Breast epithelium (tissue), 4 donors: ENCODE results near the gene KCNG2. TPM values are rescaled to one million over a fixed set of nuclear protein-coding genes. Genes with fewer than 3 reads are reported as not detected.

Source experiments
- DNase-seq, 2 donors: peaks; one replicate each; pipeline ENCODE4 v3.0.0-alpha.2; 2019; ENCODE audit warnings: low spot score in 2 of 2
- H3K27ac ChIP-seq, 2 donors: fragments of 200-600 bp; sonication (generic) in 1 of 2; one replicate each; pipeline ENCODE4 v1.5.1; 2016 to 2019; ENCODE audit warnings: mild to moderate bottlenecking in 1 of 2
- H3K27me3 ChIP-seq, 2 donors: fragments of 200-600 bp; sonication (generic) in 1 of 2; one replicate each; pipeline versions ENCODE4 v1.5.1 to v1.6.0; 2017 to 2019; ENCODE audit warnings: control low read depth in 1 of 2, mild to moderate bottlenecking in 1 of 2
- H3K36me3 ChIP-seq: fragments of 200-600 bp; one replicate; pipeline ENCODE4 v1.5.1; 2019
- H3K4me1 ChIP-seq, 2 donors: fragments of 200-600 bp; sonication (generic); one replicate each; pipeline ENCODE4 v1.5.1; 2016 to 2019; ENCODE audit warnings: control low read depth in 1 of 2
- H3K4me3 ChIP-seq, 3 donors: fragments of 200-600 bp; sonication (generic); 1 replicate in 2 of 3; 2 replicates in 1 of 3; pipeline ENCODE4 v1.5.1; 2016 to 2019; ENCODE audit warnings: mild to moderate bottlenecking in 3 of 3, moderate library complexity in 2 of 3
- H3K9me3 ChIP-seq, 2 donors: fragments of 200-600 bp; sonication (generic) in 1 of 2; one replicate each; pipeline ENCODE4 v1.5.1; 2016 to 2019; ENCODE audit warnings: control low read depth in 1 of 2
- POLR2A ChIP-seq: fragments of 450-650 bp; IDR thresholded peaks from one replicate; pipeline ENCODE4 v1.6.1; 2016; ENCODE audit warnings: antibody characterized with exemption, mild to moderate bottlenecking, moderate library complexity
- POLR2AphosphoS5 ChIP-seq, 3 donors: sonication (generic); formaldehyde crosslinking; IDR thresholded peaks; one replicate each; pipeline ENCODE4 v1.6.1; 2017; ENCODE audit warnings: antibody characterized with exemption in 3 of 3
- intact Hi-C: fragments of 100-400 bp; cut with DNase I; formaldehyde crosslinking; loops from one replicate; pipeline ENCODE4 v1.15.1; 2023; ENCODE audit warnings: low total_unique reads
- total RNA-seq, 3 donors: library from RNA; depleted of rRNA; stranded (reverse); fragments of >200 nt; gene quantifications; one replicate each; pipeline ENCODE4 v1.1.0, GENCODE V29; 2016
- TF ChIP-seq, protein P1 (sequence below), 3 donors: fragments of 450-650 bp; IDR thresholded peaks; one replicate each; pipeline ENCODE4 v1.5.1; 2016 to 2017; ENCODE audit warnings: antibody characterized with exemption in 3 of 3, mild to moderate bottlenecking in 3 of 3, moderate library complexity in 3 of 3

The KCNG2 gene
- total RNA-seq, 3 donors from 2014 or later: 0.32 to 1.6 (median 0.66) TPM

DNA sequence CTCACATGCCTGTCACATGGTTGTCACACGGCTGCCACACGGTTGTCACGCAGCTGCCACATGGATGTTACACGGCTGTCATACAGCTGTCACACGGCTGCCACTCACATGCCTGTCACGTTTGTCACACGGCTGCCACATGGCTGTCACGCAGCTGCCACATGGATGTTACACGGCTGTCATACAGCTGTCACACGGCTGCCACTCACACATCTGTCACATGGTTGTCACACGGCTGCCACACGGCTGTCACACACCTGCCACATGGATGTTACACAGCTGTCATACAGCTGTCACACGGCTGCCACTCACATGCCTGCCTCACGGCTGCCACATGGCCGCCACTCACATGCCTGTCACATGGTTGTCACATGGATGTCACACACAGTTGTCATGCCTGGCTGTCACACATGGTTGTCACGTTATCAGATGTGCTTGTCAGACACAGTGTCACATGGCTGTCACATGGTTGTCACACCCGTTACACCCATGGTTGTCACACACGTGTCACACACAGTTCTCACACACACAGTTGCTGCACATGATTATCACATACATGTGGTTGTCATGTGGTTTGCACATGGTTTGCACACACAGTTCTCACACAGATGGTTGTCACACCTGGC is 19.4 kb downstream of the KCNG2 start:
- no peak for TF ChIP-seq POLR2AphosphoS5 (IDR thresholded peaks at IDR 0.05)
- no peak for TF ChIP-seq POLR2A
- TF ChIP-seq, protein P1, sequence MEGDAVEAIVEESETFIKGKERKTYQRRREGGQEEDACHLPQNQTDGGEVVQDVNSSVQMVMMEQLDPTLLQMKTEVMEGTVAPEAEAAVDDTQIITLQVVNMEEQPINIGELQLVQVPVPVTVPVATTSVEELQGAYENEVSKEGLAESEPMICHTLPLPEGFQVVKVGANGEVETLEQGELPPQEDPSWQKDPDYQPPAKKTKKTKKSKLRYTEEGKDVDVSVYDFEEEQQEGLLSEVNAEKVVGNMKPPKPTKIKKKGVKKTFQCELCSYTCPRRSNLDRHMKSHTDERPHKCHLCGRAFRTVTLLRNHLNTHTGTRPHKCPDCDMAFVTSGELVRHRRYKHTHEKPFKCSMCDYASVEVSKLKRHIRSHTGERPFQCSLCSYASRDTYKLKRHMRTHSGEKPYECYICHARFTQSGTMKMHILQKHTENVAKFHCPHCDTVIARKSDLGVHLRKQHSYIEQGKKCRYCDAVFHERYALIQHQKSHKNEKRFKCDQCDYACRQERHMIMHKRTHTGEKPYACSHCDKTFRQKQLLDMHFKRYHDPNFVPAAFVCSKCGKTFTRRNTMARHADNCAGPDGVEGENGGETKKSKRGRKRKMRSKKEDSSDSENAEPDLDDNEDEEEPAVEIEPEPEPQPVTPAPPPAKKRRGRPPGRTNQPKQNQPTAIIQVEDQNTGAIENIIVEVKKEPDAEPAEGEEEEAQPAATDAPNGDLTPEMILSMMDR (IDR thresholded peaks at IDR 0.05): no peak

DNA sequence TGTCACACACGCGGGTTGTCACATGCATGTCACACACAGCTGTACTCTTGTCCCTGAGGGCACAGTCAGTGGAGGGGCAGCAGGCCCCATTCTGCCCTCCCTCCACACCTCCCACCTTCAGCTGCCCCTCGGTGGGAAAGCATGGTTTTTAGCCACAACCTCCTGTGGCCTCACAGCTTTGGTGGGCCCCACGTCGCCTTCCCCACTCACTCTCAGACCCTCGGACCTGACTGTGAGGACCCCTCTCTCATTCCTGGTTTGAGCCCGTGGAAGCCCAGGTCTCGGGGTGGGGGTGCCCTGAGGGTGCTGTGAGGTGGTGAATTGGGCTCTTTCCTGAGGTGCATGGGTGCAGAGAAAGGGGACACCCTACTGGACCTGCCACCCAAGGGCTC is 19.9 kb downstream of the KCNG2 start:
- Histone ChIP-seq H3K27ac (no peak overlapping the region), H3K27me3 (peaks cover 0 to 38% of the 10 kb centered on the region in 2 donors), H3K4me3 (no peak overlapping the region), H3K9me3 (no peaks in the 10 kb centered on the region), H3K4me1 (no peaks in the 10 kb centered on the region), H3K36me3 (no peaks in the 10 kb centered on the region)
- intact Hi-C loops: no loop called here
- no peak for TF ChIP-seq POLR2AphosphoS5 (IDR thresholded peaks at IDR 0.05)
- no peak for TF ChIP-seq POLR2A
- TF ChIP-seq, protein P1 (IDR thresholded peaks at IDR 0.05): no peak
- DNase-seq: peak in 1 of 2 donors; percentile 2

More for the DNA sequence above, 19.4 kb downstream of the KCNG2 start:
- intact Hi-C loops: no loop called here
- DNase-seq: no peak
- Histone ChIP-seq H3K27ac (no peak overlapping the region), H3K4me3 (no peak overlapping the region), H3K27me3 (peaks cover 0 to 38% of the 10 kb centered on the region in 2 donors), H3K36me3 (no peaks in the 10 kb centered on the region), H3K9me3 (no peaks in the 10 kb centered on the region), H3K4me1 (no peaks in the 10 kb centered on the region)

DNA sequence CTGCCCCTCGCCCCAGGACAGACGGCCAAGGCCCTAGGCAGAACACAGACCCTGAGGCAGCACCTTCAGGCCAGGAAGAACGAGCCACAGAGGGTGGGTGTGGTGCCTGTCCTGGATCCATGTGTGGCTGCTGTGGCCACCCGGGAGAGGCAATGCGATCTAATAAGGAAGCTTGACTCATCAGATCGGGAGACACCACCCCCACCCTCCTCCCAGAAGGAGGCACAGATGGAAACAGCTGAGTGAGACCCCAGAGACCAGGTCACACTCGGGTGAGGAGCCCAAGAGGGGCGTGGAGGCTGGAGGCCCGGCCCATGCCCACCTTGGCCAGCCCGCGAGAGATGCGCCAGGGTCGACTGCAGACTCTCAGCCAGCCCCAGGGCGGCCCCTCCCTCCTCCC is 20.3 kb downstream of the KCNG2 start:
- intact Hi-C loops: no loop called here
- H3K27ac ChIP-seq: no peak overlapping the region
- H3K9me3 ChIP-seq: no peaks in the 10 kb centered on the region
- no peak overlapping the region for H3K4me3 ChIP-seq
- H3K4me1 ChIP-seq: no peaks in the 10 kb centered on the region
- peak in 1 of 2 donors; percentile 15 for DNase-seq
- no peaks in the 10 kb centered on the region for H3K36me3 ChIP-seq
- H3K27me3 ChIP-seq: peaks cover 0 to 38% of the 10 kb centered on the region in 2 donors
- TF ChIP-seq, protein P1 (IDR thresholded peaks at IDR 0.05): no peak
- TF ChIP-seq POLR2AphosphoS5 (IDR thresholded peaks at IDR 0.05) (no peak), POLR2A (no peak)

DNA sequence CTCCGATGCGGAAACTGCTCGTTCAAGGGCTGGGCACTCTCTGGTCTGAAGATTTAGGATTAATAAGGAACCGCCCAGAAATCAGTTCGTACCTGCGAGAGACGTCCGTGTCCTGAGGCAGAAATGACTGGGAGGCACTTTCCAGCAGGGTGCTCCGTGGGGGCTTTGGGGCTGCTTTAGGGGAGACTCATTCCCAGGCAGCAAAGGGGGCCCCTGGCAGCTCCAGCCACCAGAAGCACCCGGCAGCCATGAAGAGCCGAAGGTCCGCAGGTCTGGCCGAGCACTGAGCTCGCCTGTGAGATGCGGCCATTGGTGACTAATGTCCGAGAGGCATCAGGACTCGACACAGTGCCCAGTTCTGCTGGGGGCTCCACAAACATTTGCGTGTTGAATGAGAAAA is 20.9 kb downstream of the KCNG2 start:
- no peaks in the 10 kb centered on the region for H3K4me1 ChIP-seq
- intact Hi-C loops: no loop called here
- peak in 1 of 2 donors; percentile 11 for DNase-seq
- no peaks in the 10 kb centered on the region for H3K9me3 ChIP-seq
- peaks cover 0 to 38% of the 10 kb centered on the region in 2 donors for H3K27me3 ChIP-seq
- no peaks in the 10 kb centered on the region for H3K36me3 ChIP-seq
- H3K4me3 ChIP-seq: no peak overlapping the region
- TF ChIP-seq, protein P1 (IDR thresholded peaks at IDR 0.05): no peak
- TF ChIP-seq POLR2AphosphoS5 (IDR thresholded peaks at IDR 0.05) (no peak), POLR2A (no peak)
- no peak overlapping the region for H3K27ac ChIP-seq

DNA sequence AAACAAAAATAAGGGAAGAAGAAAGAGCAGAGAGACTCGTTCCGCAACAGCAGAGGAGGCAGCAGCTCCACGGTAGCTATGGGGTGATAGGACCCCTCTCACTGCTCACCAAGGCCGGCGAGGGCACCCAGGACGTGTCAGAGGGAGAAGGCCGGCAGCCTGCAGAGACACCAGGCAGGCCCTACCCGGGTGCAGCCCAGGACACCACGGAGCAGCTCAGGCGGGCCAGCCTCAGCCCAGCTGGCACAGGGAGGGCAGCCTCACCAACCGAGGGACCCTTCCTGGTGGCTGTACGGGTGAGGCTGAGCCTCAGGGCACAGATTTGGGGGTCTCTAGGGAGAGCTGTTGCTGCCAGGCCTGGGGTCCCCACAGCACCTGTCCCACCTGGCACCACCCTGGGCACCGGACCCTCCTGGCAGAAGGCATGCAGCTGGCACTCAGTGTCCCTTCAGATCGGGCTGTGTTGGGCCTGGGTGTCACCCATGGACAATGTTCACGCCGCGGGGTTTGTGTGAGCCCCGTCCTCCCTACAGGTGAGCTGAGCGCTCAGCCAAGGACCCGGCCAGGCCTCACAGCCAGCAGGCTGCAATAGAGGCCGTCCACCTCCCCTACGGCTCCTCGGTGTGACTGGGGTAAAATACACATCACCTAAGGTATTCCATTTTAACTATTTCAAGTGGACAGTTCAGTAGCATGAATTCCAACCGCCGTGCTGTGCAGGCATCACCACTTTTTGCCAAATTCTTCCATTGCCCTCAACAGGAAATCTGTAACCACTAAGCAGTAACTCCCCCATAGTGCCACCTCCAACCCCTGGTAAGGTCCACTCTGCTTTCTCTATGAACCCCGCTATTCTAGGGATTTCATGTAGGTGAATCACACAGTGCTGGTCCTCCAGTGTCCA is 21.6 kb downstream of the KCNG2 start:
- peaks cover 0 to 38% of the 10 kb centered on the region in 2 donors for H3K27me3 ChIP-seq

More for the DNA sequence above, 21.6 kb downstream of the KCNG2 start:
- Histone ChIP-seq H3K36me3 (no peaks in the 10 kb centered on the region), H3K4me3 (no peak overlapping the region), H3K9me3 (no peaks in the 10 kb centered on the region), H3K4me1 (no peaks in the 10 kb centered on the region), H3K27ac (no peak overlapping the region)
- intact Hi-C loops: no loop called here
- no peak for DNase-seq
- TF ChIP-seq, protein P1 (IDR thresholded peaks at IDR 0.05): no peak
- TF ChIP-seq POLR2A (no peak), POLR2AphosphoS5 (IDR thresholded peaks at IDR 0.05) (no peak)
